NCI-H226 (cell line): ENCODE results near the gene ITLN2.
A peak's percentile ranks its signal among the peaks of the same experiment; 100 is the strongest.
"Not testable (repeated sequence)": the region's sequence is repeated elsewhere in the genome, so short reads cannot be mapped to it uniquely, and the experiment has no call there.

ENCODE experiments used
- DNase-seq: peaks from one replicate; pipeline ENCODE4 v3.0.0-alpha.2; 2015

Gene ITLN2

DNA sequence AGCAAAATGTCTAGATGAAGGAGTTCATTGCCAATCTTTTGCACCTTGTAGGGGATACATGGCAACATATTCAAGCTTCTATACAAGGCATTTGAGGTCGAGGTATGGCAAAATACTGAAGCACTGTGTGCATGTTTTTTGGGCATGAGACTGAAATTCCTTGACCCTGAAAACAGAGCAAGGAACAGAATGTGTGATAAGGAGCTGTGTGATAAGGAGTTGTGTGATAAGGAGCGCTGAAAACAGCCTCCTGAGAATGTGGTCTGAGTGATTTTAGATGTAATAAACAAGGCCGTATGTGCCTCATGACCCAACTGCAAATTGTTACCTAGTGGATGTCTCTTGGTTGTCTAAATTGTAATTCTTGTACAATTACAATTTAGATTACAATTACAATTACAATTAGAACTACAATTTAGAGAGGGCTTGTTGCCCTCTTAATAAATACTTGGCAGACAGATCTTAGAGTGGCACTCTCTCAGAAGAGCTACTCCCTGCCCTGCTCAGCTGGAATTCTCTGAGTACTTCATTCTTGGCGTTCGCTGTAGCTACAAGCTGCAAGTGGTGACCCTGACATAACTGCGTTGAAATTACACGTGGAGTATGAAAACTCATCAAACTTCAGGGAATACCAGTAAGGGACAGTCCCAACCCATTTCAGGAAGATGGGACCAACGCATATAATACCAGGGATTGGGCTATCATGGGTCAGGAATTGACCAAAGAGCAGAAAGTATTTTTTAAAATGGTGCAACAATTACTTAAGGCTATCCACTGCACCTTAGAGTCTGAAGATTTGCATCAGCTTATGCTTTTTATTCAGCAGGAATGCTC is 49.6 kb downstream of the ITLN2 start:
- peak; percentile 94 for DNase-seq

DNA sequence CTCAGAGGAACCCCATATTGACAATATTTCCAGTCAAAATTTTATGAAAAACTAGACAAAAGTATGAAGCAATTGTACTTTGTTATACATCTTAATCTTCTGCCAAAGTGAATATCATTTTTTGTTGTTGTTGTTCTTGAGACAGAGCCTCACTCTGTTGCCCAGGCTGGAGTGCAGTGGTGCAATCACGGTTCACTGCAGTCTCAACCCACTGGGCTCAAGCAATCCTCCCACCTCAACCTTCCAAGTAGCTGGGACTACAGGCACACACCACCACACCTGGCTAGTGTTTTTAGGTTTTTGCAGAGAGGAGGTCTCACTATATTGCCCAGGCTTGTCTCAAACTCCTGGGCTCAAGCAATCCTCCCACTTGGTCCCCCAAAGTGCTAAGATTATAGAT is 52.4 kb downstream of the ITLN2 start:
- DNase-seq = not testable (repeated sequence)

DNA sequence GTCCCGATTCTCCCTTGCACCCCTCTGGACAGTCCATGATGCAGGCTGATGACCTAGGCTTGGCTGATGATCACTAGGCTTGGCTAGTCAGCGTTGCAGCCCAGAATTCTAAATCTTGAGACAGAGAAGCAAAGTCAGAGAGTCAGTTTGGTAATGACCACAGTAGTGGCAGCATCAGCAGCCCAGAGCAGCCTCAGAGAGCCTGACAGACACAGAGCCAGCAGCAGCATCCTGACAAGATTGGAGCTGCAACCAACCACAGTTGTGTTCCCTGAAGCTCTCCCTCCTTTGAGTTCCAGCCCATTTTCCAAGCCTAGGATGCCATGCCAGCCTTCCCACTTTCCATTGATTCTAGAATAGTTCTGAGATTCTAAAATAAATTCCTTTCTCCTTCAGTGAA is 52.8 kb downstream of the ITLN2 start:
- no peak for DNase-seq

DNA sequence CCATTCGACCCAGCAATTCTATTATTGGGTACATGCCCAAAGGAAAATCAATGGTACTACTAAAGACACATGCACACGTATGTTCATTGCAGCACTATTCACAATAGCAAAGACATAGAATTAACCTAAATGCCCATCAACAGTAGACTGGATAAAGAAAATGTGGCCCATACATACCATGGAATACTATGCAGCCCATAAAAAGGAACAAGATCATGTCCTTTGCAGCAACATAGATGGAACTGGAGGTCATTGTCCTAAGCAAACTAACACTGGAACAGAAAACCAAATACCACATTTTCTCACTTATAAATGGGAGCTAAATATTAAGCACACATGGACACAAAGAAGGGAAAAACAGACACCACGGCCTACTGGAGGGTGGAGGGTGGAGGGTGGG is 53.9 kb downstream of the ITLN2 start:
- not testable (repeated sequence) for DNase-seq
